Upper lobe of left lung (tissue), 4 donors: ENCODE data around the gene VPS26B.
"Not testable (repeated sequence)": the region's sequence is repeated elsewhere in the genome, so short reads cannot be mapped to it uniquely, and the experiment has no call there.

ENCODE experiments used
- EP300 ChIP-seq, 4 donors: sonication (generic); formaldehyde crosslinking; IDR thresholded peaks; one replicate each; pipeline ENCODE4 v1.5.1; 2017; ENCODE audit warnings: antibody characterized with exemption in 4 of 4, control low read depth in 2 of 4
- POLR2A ChIP-seq, 4 donors: fragments of 450-650 bp; IDR thresholded peaks; one replicate each; pipeline ENCODE4 v1.5.1; 2016 to 2017; ENCODE audit warnings: antibody characterized with exemption in 4 of 4, mild to moderate bottlenecking in 2 of 4
- TF ChIP-seq, protein P1 (sequence below), 6 experiments: fragments of 450-650 bp in 4 of 6; fragments of 200-600 bp in 2 of 6; sonication (generic) in 2 of 6; IDR thresholded peaks; one replicate each; pipeline ENCODE4 v1.5.1; 2016 to 2019; ENCODE audit warnings: antibody characterized with exemption in 6 of 6

DNA sequence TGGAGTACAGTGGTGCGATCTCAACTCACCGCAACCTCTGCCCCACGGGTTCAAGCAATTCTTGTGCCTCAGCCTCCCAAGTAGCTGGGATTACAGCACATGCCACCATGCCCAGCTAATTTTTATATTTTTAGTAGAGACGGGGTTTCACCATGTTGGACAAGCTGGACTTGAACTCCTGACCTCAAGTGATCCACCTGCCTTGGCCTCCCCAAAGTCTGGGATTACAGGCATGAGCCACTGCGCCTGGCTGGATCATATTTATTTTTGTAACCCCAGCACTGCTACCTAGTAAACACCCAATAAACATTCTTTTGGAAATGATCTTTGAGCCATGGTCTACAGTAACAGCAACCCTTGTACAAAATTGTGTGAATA lies 30.7 kb downstream of the VPS26B start:
- TF ChIP-seq, protein P1, sequence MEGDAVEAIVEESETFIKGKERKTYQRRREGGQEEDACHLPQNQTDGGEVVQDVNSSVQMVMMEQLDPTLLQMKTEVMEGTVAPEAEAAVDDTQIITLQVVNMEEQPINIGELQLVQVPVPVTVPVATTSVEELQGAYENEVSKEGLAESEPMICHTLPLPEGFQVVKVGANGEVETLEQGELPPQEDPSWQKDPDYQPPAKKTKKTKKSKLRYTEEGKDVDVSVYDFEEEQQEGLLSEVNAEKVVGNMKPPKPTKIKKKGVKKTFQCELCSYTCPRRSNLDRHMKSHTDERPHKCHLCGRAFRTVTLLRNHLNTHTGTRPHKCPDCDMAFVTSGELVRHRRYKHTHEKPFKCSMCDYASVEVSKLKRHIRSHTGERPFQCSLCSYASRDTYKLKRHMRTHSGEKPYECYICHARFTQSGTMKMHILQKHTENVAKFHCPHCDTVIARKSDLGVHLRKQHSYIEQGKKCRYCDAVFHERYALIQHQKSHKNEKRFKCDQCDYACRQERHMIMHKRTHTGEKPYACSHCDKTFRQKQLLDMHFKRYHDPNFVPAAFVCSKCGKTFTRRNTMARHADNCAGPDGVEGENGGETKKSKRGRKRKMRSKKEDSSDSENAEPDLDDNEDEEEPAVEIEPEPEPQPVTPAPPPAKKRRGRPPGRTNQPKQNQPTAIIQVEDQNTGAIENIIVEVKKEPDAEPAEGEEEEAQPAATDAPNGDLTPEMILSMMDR (IDR thresholded peaks at IDR 0.05) = not testable (repeated sequence)
- TF ChIP-seq EP300, POLR2A (IDR thresholded peaks at IDR 0.05): not testable (repeated sequence)
